H7 (cell line): ENCODE data around the gene CACNB2. TPM values are rescaled to one million over a fixed set of nuclear protein-coding genes. Genes with fewer than 3 reads are reported as not detected.
"Not testable (repeated sequence)": the region's sequence is repeated elsewhere in the genome, so short reads cannot be mapped to it uniquely, and the experiment has no call there.

Source experiments
- DNase-seq: peaks from one replicate; pipeline ENCODE4 v3.0.0; 2012
- H3K27me3 ChIP-seq: 2 replicates; pipeline ENCODE4 v1.6.0; 2011; ENCODE audit warnings: mild to moderate bottlenecking, low read length; ENCODE audit not compliant: control insufficient read depth, insufficient read depth
- H3K36me3 ChIP-seq: replicated peaks from 2 replicates; pipeline ENCODE4 v1.5.1; 2011; ENCODE audit warnings: low read length; ENCODE audit not compliant: control insufficient read depth, insufficient read depth
- H3K4me3 ChIP-seq: 2 replicates; pipeline ENCODE4 v1.5.1; 2011; ENCODE audit warnings: low read depth, mild to moderate bottlenecking, control low read depth, low read length, moderate library complexity; ENCODE audit not compliant: insufficient read depth
- total RNA-seq: library from RNA; depleted of rRNA; stranded (reverse); fragments of >200 nt; shearing (Covaris generic); gene quantifications from 2 replicates; pipeline ENCODE4 v1.2.3, GENCODE V29; 2014

The CACNB2 gene
- total RNA-seq, 1 experiment from 2014 or later: 1.0 TPM

GRCh38 chr10:18134921-18135320 is 5.3 kb upstream of the CACNB2 start:
- H3K27me3 ChIP-seq: peaks cover 5% of the 10 kb centered on the region
- H3K4me3 ChIP-seq: no peak overlapping the region
- no peak for DNase-seq
- no peaks in the 10 kb centered on the region for H3K36me3 ChIP-seq

GRCh38 chr10:18136073-18136791 is 4.0 kb upstream of the CACNB2 start:
- DNase-seq: no peak
- Histone ChIP-seq H3K27me3 (peaks cover 15% of the 10 kb centered on the region), H3K4me3 (no peak overlapping the region), H3K36me3 (no peaks in the 10 kb centered on the region)

GRCh38 chr10:18137111-18137510 is 3.1 kb upstream of the CACNB2 start:
- Histone ChIP-seq H3K36me3 (no peaks in the 10 kb centered on the region), H3K4me3 (no peak overlapping the region), H3K27me3 (peaks cover 15% of the 10 kb centered on the region)
- no peak for DNase-seq

- Histone ChIP-seq H3K36me3 (no peaks in the 10 kb centered on the region), H3K27me3 (peaks cover 15% of the 10 kb centered on the region), H3K4me3 (peak overlapping the region; percentile 68)
- peak; percentile 64 for DNase-seq
Observed at GRCh38 chr10:18140957-18141845, 977 bp downstream of the CACNB2 start.

GRCh38 chr10:18142151-18142550 is 1.9 kb downstream of the CACNB2 start:
- Histone ChIP-seq H3K27me3 (peaks cover 15% of the 10 kb centered on the region), H3K4me3 (no peak overlapping the region), H3K36me3 (no peaks in the 10 kb centered on the region)
- DNase-seq: no peak

- Histone ChIP-seq H3K27me3 (peaks cover 15% of the 10 kb centered on the region), H3K4me3 (no peak overlapping the region), H3K36me3 (no peaks in the 10 kb centered on the region)
- DNase-seq: no peak
Observed at GRCh38 chr10:18144396-18144795, 4.2 kb downstream of the CACNB2 start.

GRCh38 chr10:18144928-18145327 is 4.7 kb downstream of the CACNB2 start:
- Histone ChIP-seq H3K4me3 (no peak overlapping the region), H3K36me3 (no peaks in the 10 kb centered on the region), H3K27me3 (peaks cover 11% of the 10 kb centered on the region)
- no peak for DNase-seq

GRCh38 chr10:18145652-18146051 is 5.4 kb downstream of the CACNB2 start:
- no peak for DNase-seq
- Histone ChIP-seq H3K36me3 (no peaks in the 10 kb centered on the region), H3K4me3 (no peak overlapping the region), H3K27me3 (peaks cover 6% of the 10 kb centered on the region; the same call in 1 of the 2 replicates)

- Histone ChIP-seq H3K4me3 (no peak overlapping the region), H3K27me3 (no peaks in the 10 kb centered on the region), H3K36me3 (no peaks in the 10 kb centered on the region)
- DNase-seq: no peak
Observed at GRCh38 chr10:18149196-18149800, 9.1 kb downstream of the CACNB2 start.

- Histone ChIP-seq H3K36me3 (no peaks in the 10 kb centered on the region), H3K4me3 (no peak overlapping the region), H3K27me3 (no peaks in the 10 kb centered on the region)
- DNase-seq: no peak
Observed at GRCh38 chr10:18151356-18151890, 11.2 kb downstream of the CACNB2 start.

- not testable (repeated sequence) for H3K27me3 ChIP-seq, H3K36me3 ChIP-seq, H3K4me3 ChIP-seq, DNase-seq
Observed at GRCh38 chr10:18153381-18153780, 13.2 kb downstream of the CACNB2 start.

- Histone ChIP-seq H3K27me3 (no peaks in the 10 kb centered on the region), H3K36me3 (no peaks in the 10 kb centered on the region), H3K4me3 (no peak overlapping the region)
- no peak for DNase-seq
Observed at GRCh38 chr10:18155321-18155720, 15.1 kb downstream of the CACNB2 start.

- DNase-seq, H3K36me3 ChIP-seq, H3K27me3 ChIP-seq, H3K4me3 ChIP-seq: not testable (repeated sequence)
Observed at GRCh38 chr10:18156797-18157196, 16.6 kb downstream of the CACNB2 start.

- DNase-seq: no peak
- no peak overlapping the region for H3K4me3 ChIP-seq
Observed at GRCh38 chr10:18157881-18158280, 17.7 kb downstream of the CACNB2 start.

More at GRCh38 chr10:18157881-18158280, 17.7 kb downstream of the CACNB2 start:
- Histone ChIP-seq H3K27me3 (no peaks in the 10 kb centered on the region), H3K36me3 (no peaks in the 10 kb centered on the region)
